GM12878 (cell line): ENCODE measurements around the gene NEDD8. TPM values are rescaled to one million over a fixed set of nuclear protein-coding genes. Genes with fewer than 3 reads are reported as not detected.
A peak's percentile ranks its signal among the peaks of the same experiment; 100 is the strongest.

Experiments used
- ATAC-seq: fragments of 200-7000 bp; cut with Tn5 transposase; 3 replicates; pipeline ENCODE4 v1.9.1; 2020; ENCODE audit warnings: mild to moderate bottlenecking, moderate library complexity
- BruUV-seq: library from RNA; stranded (reverse); fragments of 400-500 nt; replicated peaks from 2 replicates; lab custom pipeline; 2021; lab: Mats Ljungman, UMichigan
- CTCF ChIA-PET: fragments of 300-600 bp; sonication (Branson Sonifier 250); formaldehyde crosslinking; extraction: SDS; loops from one replicate; lab custom pipeline; 2021; ENCODE audit warnings: inconsistent platforms; lab: Yijun Ruan, JAX
- POLR2A ChIA-PET: fragments of 350-600 bp; formaldehyde crosslinking; extraction: SDS; loops from one replicate; lab custom pipeline; 2021; ENCODE audit warnings: inconsistent platforms; lab: Charles Lee
- RAD21 ChIA-PET: fragments of 300-600 bp; sonication (Branson Sonifier 250); formaldehyde crosslinking; loops from one replicate; lab custom pipeline; 2023; ENCODE audit warnings: antibody characterized with exemption; ENCODE audit not compliant: unreplicated experiment; lab: Charles Lee
- SMC1A ChIA-PET: fragments of 300-600 bp; sonication (Branson Sonifier 250); formaldehyde crosslinking; loops from one replicate; lab custom pipeline; 2023; ENCODE audit not compliant: unreplicated experiment, uncharacterized antibody; lab: Charles Lee
- DNase-seq: peaks from one replicate; pipeline ENCODE4 v3.0.0-alpha.2; 2011; ENCODE audit warnings: low read depth, low spot score
- FAIRE-seq: peaks from 3 replicates; lab custom pipeline; 2011; peaks lifted over from hg19 to GRCh38; lab: Jason Lieb, UNC
- H2AFZ ChIP-seq: 2 replicates; pipeline ENCODE4 v1.6.0; 2011; ENCODE audit warnings: low read depth, low read length, control low read depth; ENCODE audit not compliant: control insufficient read depth
- H3K27ac ChIP-seq: 2 replicates; pipeline ENCODE4 v1.5.1; 2011; ENCODE audit warnings: control low read depth; ENCODE audit not compliant: control insufficient read depth, insufficient read depth
- H3K27me3 ChIP-seq, 2 experiments: replicated peaks in 1 of 2; 2 replicates each; pipeline versions ENCODE4 v1.6.0 to v1.6.1; 2011; ENCODE audit warnings: low read length in 1 of 2; ENCODE audit not compliant: control insufficient read depth in 2 of 2, insufficient read depth in 2 of 2
- H3K36me3 ChIP-seq, 2 experiments: 2 replicates each; pipeline ENCODE4 v1.5.1; 2011; ENCODE audit warnings: low read length in 1 of 2; ENCODE audit not compliant: control insufficient read depth in 2 of 2, insufficient read depth in 2 of 2
- H3K4me1 ChIP-seq: 2 replicates; pipeline ENCODE4 v1.6.1; 2011; ENCODE audit warnings: mild to moderate bottlenecking, low read length, moderate library complexity, mixed read lengths; ENCODE audit not compliant: control insufficient read depth, insufficient read depth
- H3K4me2 ChIP-seq: 2 replicates; pipeline ENCODE4 v1.6.0; 2011; ENCODE audit warnings: control low read depth; ENCODE audit not compliant: control insufficient read depth, insufficient read depth
- H3K4me3 ChIP-seq: fragments of 200-600 bp; sonication (generic); 2 replicates; pipeline ENCODE4 v1.5.1; 2016
- H3K79me2 ChIP-seq: 2 replicates; pipeline ENCODE4 v1.6.0; 2011; ENCODE audit warnings: low read length; ENCODE audit not compliant: control insufficient read depth, insufficient read depth
- H3K9ac ChIP-seq: 2 replicates; pipeline ENCODE4 v1.8.0; 2011; ENCODE audit warnings: low read length, control low read depth, mixed read lengths; ENCODE audit not compliant: control insufficient read depth, insufficient read depth
- H3K9me3 ChIP-seq: replicated peaks from 3 replicates; pipeline ENCODE4 v1.5.1; 2011; ENCODE audit warnings: mild to moderate bottlenecking, low read length; ENCODE audit not compliant: control insufficient read depth, insufficient read depth
- H4K20me1 ChIP-seq: 2 replicates; pipeline ENCODE4 v1.6.0; 2011; ENCODE audit not compliant: control insufficient read depth, insufficient read depth
- BHLHE40 ChIP-seq, 2 experiments: fragments of 450-650 bp in 1 of 2; IDR thresholded peaks; 2 replicates each; pipeline ENCODE4 v1.6.1; 2011 to 2017; ENCODE audit warnings: low read depth in 2 of 2, borderline replicate concordance in 1 of 2, improper control_type of control experiment in 1 of 2, low read length in 1 of 2, mild to moderate bottlenecking in 1 of 2
- CBX3 ChIP-seq: fragments of 200-600 bp; sonication (generic); IDR thresholded peaks from 2 replicates; pipeline ENCODE4 v1.6.1; 2016; ENCODE audit warnings: low read depth, borderline replicate concordance
- CEBPB ChIP-seq, 2 experiments: fragments of 150-350 bp in 1 of 2; IDR thresholded peaks; 2 replicates each; pipeline ENCODE4 v1.6.1; 2012 to 2014; ENCODE audit warnings: low read depth in 2 of 2, low read length in 2 of 2, borderline replicate concordance in 1 of 2, inconsistent platforms in 1 of 2
- CREM ChIP-seq: IDR thresholded peaks from 2 replicates; pipeline ENCODE4 v1.6.1; 2014; ENCODE audit warnings: antibody characterized with exemption, low read depth
- ESRRA ChIP-seq: IDR thresholded peaks from 2 replicates; pipeline ENCODE4 v1.6.1; 2012; ENCODE audit warnings: mild to moderate bottlenecking, low read length, improper control_type of control experiment
- GATAD2B ChIP-seq: fragments of 450-650 bp; conservative IDR thresholded peaks from 2 replicates; pipeline ENCODE4 v1.6.1; 2017; ENCODE audit warnings: low read depth, mild to moderate bottlenecking, moderate library complexity
- IKZF2 ChIP-seq, 2 experiments: fragments of 450-650 bp; IDR thresholded peaks; 2 replicates each; pipeline ENCODE4 v1.6.1; 2017; ENCODE audit warnings: mild to moderate bottlenecking in 2 of 2, moderate library complexity in 2 of 2
- JUNB ChIP-seq: IDR thresholded peaks from 2 replicates; pipeline ENCODE4 v1.6.1; 2016; ENCODE audit warnings: antibody characterized with exemption, mild to moderate bottlenecking
- LARP7 ChIP-seq: fragments of 450-650 bp; IDR thresholded peaks from 2 replicates; pipeline ENCODE4 v1.6.1; 2017; ENCODE audit warnings: mild to moderate bottlenecking
- NR2F1 ChIP-seq: fragments of 450-650 bp; conservative IDR thresholded peaks from 2 replicates; pipeline ENCODE4 v1.6.1; 2017; ENCODE audit warnings: mild to moderate bottlenecking
- PML ChIP-seq: IDR thresholded peaks from 2 replicates; pipeline ENCODE4 v1.6.1; 2012; ENCODE audit warnings: low read length, inconsistent platforms
- RAD51 ChIP-seq: fragments of 450-650 bp; IDR thresholded peaks from 2 replicates; pipeline ENCODE4 v1.6.1; 2016; ENCODE audit warnings: moderate library complexity, mild to moderate bottlenecking, inconsistent platforms
- RFX5 ChIP-seq: IDR thresholded peaks from 2 replicates; pipeline ENCODE4 v1.6.1; 2011; ENCODE audit warnings: low read depth, low read length, improper control_type of control experiment
- SIX5 ChIP-seq: IDR thresholded peaks from 2 replicates; pipeline ENCODE4 v1.6.1; 2011; ENCODE audit warnings: mild to moderate bottlenecking, low read depth, low read length, moderate library complexity; ENCODE audit not compliant: severe bottlenecking
- YY1 ChIP-seq: IDR thresholded peaks from 2 replicates; pipeline ENCODE4 v1.6.1; 2011; ENCODE audit warnings: low read depth, mild to moderate bottlenecking, low read length
- WGBS: methylation state at CpG from one replicate; pipeline ENCODE4 v1.1.6; 2016; ENCODE audit warnings: low lambda C conversion rate; ENCODE audit not compliant: insufficient replicate concordance, insufficient coverage; ENCODE audit errors: missing lambda C conversion rate; 5-methylcytosine and 5-hydroxymethylcytosine counted together
- in situ Hi-C: fragments of 300-500 bp; cut with MboI; formaldehyde crosslinking; loops from 9 replicates; pipeline ENCODE4 v1.14.3; 2018; ENCODE audit warnings: mixed read lengths
- intact Hi-C: fragments of 100-400 bp; cut with micrococcal nuclease; formaldehyde crosslinking; loops from one replicate; pipeline ENCODE4 v1.14.2; 2022; ENCODE audit not compliant: unreplicated experiment
- polyA plus RNA-seq, 11 experiments: library from polyadenylated mRNA; depleted of rRNA in 4 of 11; unstranded in 6 of 11; stranded (reverse) in 5 of 11; fragments of >200 nt; fragmentation: Nextera tagmentation in 4 of 11; fragmentation: Illumina TruSeq in 1 of 11; extraction: Ambion mirVana in 4 of 11; extraction: Trizol in 1 of 11; gene quantifications; 1 replicate in 1 of 11; 2 replicates in 10 of 11; pipeline versions ENCODE4 v1.2.1 to v1.2.3, GENCODE V29; 2011 to 2016; ENCODE audit warnings: inconsistent platforms in 2 of 11, missing spikeins in 2 of 11, low read depth in 1 of 11
- total RNA-seq, 4 experiments: library from RNA; depleted of rRNA in 3 of 4; stranded (reverse); fragments of >200 nt in 3 of 4; fragmentation: Illumina TruSeq in 1 of 4; extraction: Trizol in 1 of 4; gene quantifications; 2 replicates each; pipeline versions ENCODE4 v1.2.1 to v1.2.3, GENCODE V29; 2013 to 2021
- TF ChIP-seq, protein P1 (sequence below): fragments of 450-650 bp; IDR thresholded peaks from 2 replicates; pipeline ENCODE4 v1.6.1; 2017; ENCODE audit warnings: mild to moderate bottlenecking
- TF ChIP-seq, protein P2 (sequence below): fragments of 150-350 bp; IDR thresholded peaks from 2 replicates; pipeline ENCODE4 v1.6.1; 2016; ENCODE audit warnings: low read depth, low read length

Gene NEDD8
- total and polyA plus RNA-seq, 10 of the 15 experiments (the other 5 are each of a cell fraction or from before 2014, with no cell fraction given): 164 to 991 (median 300) TPM

DNA sequence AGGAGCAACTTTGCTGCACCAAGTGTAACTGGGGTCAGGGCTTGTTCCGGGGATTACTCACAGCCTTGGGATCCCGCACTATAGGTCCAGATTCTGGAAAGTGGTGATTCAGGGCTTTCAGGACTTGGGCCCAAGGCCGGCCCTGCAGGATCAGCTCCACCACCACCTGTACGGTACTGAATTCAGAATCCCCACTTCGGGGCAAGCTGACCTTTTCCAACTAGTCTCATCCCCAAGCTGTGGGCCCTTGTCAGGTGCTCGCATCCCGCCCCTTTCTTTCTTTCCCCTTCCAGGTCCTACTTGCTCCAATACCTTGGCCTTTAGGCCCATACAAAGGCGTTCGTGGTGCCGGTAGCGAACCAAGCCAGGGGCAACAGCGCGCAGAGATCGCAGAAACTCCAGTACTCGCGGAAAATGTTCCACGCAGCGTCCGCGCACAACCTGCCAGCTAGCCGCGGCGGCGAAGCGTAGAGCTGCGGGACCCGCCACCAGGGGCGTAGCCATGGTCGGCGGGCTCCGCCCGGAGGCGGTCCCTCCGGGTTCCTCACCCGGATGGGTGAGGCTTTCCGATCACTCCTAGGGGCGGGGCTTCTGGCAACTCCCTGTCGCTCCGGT is 9.8 kb upstream of the NEDD8 start:
- H3K36me3 ChIP-seq: peaks cover 11 to 29% of the 10 kb centered on the region in 2 experiments
- 1% methylated on average over 39 of the region's 39 CpGs for WGBS
- peak overlapping the region; percentile 89 for H2AFZ ChIP-seq
- ChIA-PET SMC1A (interaction anchor here (0.7 to 11.0 kb wide), 27 partner anchors 9 to 195 kb away, joined by 3 to 201 read pairs (median 6); partner anchors contain the start of genes CHMP4A, CIDEB, DCAF11 and DHRS1), RAD21 (interaction anchor here (0.6 to 7.2 kb wide), 38 partner anchors 9 to 200 kb away, joined by 3 to 231 read pairs (median 8); partner anchors contain the start of genes CHMP4A, CIDEB, DCAF11 and DHRS1), CTCF (interaction anchor here (0.7 to 12.3 kb wide), 39 partner anchors 9 to 662 kb away, joined by 3 to 368 read pairs (median 4); partner anchors contain the start of genes CHMP4A, CIDEB, DHRS1 and EMC9), POLR2A (interaction anchor here (0.7 to 9.2 kb wide), 30 partner anchors 9 to 200 kb away, joined by 3 to 171 read pairs (median 6); partner anchors contain the start of genes CBLN3, CHMP4A, CIDEB and DCAF11)
- ATAC-seq (peak; percentile 90), DNase-seq (no peak), FAIRE-seq (no peak)
- H4K20me1 ChIP-seq: peaks cover 3% of the 10 kb centered on the region; the same call in 1 of the 2 replicates
- H3K4me1 ChIP-seq: peaks cover 16% of the 10 kb centered on the region
- intact Hi-C loops: loop anchor here (1.0 to 2.0 kb wide), 5 partner anchors 10 to 228 kb away; partner anchors contain the start of genes GMPR2, MDP1, NEDD8 and RABGGTA
- in situ Hi-C loops: loop anchor here (5.0 kb wide), 2 partner anchors 55 to 195 kb away; partner anchors contain the start of genes DHRS1 and NOP9
- BruUV-seq: TSS peak; percentile 70
- no peaks in the 10 kb centered on the region for H3K27me3 ChIP-seq
- peak overlapping the region; percentile 80 for H3K4me3 ChIP-seq
- H3K27ac ChIP-seq: peak overlapping the region; percentile 99
- H3K9ac ChIP-seq: peak overlapping the region; percentile 94
- peak overlapping the region; percentile 100 for H3K4me2 ChIP-seq
- H3K9me3 ChIP-seq: no peaks in the 10 kb centered on the region
- H3K79me2 ChIP-seq: peaks cover 16% of the 10 kb centered on the region
- TF ChIP-seq CEBPB (IDR thresholded peaks at IDR 0.05; ENCODE audit: borderline replicate concordance in 1 of 2, low read depth in 2 of 2, low read length in 2 of 2): no peak
- TF ChIP-seq GATAD2B: no peak; the same call in 1 of the 2 replicates
- TF ChIP-seq CBX3: no peak
- no peak for TF ChIP-seq SIX5
- TF ChIP-seq YY1: peak; percentile 19; the same call in 1 of the 2 replicates
- TF ChIP-seq BHLHE40 (IDR thresholded peaks at IDR 0.05; ENCODE audit: borderline replicate concordance in 1 of 2, low read depth in 2 of 2, low read length in 1 of 2): no peak
- TF ChIP-seq IKZF2 (IDR thresholded peaks at IDR 0.05): no peak
- TF ChIP-seq JUNB: no peak
- TF ChIP-seq ESRRA: no peak
- TF ChIP-seq, protein P1, sequence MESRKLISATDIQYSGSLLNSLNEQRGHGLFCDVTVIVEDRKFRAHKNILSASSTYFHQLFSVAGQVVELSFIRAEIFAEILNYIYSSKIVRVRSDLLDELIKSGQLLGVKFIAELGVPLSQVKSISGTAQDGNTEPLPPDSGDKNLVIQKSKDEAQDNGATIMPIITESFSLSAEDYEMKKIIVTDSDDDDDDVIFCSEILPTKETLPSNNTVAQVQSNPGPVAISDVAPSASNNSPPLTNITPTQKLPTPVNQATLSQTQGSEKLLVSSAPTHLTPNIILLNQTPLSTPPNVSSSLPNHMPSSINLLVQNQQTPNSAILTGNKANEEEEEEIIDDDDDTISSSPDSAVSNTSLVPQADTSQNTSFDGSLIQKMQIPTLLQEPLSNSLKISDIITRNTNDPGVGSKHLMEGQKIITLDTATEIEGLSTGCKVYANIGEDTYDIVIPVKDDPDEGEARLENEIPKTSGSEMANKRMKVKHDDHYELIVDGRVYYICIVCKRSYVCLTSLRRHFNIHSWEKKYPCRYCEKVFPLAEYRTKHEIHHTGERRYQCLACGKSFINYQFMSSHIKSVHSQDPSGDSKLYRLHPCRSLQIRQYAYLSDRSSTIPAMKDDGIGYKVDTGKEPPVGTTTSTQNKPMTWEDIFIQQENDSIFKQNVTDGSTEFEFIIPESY: no peak
- TF ChIP-seq LARP7: no peak; the same call in none of the 2 replicates
- no peak for TF ChIP-seq NR2F1
- TF ChIP-seq RAD51: 0 out of 2 replicates have a peak, but pooled peaks have one; percentile 13
- TF ChIP-seq CREM: no peak
- TF ChIP-seq PML: no peak
- TF ChIP-seq, protein P2, sequence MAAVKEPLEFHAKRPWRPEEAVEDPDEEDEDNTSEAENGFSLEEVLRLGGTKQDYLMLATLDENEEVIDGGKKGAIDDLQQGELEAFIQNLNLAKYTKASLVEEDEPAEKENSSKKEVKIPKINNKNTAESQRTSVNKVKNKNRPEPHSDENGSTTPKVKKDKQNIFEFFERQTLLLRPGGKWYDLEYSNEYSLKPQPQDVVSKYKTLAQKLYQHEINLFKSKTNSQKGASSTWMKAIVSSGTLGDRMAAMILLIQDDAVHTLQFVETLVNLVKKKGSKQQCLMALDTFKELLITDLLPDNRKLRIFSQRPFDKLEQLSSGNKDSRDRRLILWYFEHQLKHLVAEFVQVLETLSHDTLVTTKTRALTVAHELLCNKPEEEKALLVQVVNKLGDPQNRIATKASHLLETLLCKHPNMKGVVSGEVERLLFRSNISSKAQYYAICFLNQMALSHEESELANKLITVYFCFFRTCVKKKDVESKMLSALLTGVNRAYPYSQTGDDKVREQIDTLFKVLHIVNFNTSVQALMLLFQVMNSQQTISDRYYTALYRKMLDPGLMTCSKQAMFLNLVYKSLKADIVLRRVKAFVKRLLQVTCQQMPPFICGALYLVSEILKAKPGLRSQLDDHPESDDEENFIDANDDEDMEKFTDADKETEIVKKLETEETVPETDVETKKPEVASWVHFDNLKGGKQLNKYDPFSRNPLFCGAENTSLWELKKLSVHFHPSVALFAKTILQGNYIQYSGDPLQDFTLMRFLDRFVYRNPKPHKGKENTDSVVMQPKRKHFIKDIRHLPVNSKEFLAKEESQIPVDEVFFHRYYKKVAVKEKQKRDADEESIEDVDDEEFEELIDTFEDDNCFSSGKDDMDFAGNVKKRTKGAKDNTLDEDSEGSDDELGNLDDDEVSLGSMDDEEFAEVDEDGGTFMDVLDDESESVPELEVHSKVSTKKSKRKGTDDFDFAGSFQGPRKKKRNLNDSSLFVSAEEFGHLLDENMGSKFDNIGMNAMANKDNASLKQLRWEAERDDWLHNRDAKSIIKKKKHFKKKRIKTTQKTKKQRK: no peak
- TF ChIP-seq RFX5: no peak
